ENCODE results near the gene CRACR2B.

CRACR2B gene

GRCh38 chr11:794766-795633, 32.7 kb upstream of the CRACR2B start:
- no peak for DNase-seq

GRCh38 chr11:795634-796564, 31.8 kb upstream of the CRACR2B start:
- peak; percentile 48 for DNase-seq

GRCh38 chr11:796565-797295, 31.0 kb upstream of the CRACR2B start:
- no peak for DNase-seq

DNA sequence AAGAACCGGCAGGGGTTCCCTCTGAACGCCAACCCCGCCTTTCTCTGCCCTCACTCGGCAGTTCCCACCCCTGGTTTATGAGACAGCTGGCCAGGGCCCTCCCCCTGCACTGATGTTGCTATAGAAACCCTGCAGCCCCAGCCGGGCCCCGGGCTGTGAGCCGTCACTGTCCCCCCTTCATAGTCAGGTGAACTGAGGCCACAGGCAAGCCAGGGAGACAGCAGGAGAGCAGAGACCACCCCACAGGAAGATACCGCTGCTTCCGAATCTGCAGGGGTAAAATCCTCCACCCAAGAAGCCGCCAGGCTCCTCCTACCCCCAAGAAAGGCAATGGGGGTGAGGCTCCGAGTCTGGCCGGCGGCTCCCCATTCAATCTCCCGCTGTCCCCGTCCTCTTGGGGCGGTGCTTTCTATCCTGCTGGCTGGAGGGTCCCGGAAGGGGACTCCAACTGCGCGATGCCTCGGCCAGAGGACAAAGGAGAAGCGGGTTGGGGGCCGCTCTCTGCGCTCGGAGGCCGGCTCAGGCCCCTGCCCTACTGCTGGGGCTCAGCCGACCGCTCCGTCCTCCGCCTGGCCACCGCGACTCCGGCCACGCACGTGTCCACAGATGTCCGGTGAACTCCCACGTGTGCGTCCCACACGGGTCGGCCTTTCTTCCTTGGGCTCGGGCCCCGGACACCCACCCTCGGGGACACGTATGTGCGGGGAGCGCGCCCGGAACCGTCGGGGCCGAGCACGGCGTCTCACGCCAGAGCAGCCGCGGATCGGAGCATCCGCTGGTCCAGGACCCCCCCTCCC, 30.2 kb upstream of the CRACR2B start:
- DNase-seq: peak; percentile 77

DNA sequence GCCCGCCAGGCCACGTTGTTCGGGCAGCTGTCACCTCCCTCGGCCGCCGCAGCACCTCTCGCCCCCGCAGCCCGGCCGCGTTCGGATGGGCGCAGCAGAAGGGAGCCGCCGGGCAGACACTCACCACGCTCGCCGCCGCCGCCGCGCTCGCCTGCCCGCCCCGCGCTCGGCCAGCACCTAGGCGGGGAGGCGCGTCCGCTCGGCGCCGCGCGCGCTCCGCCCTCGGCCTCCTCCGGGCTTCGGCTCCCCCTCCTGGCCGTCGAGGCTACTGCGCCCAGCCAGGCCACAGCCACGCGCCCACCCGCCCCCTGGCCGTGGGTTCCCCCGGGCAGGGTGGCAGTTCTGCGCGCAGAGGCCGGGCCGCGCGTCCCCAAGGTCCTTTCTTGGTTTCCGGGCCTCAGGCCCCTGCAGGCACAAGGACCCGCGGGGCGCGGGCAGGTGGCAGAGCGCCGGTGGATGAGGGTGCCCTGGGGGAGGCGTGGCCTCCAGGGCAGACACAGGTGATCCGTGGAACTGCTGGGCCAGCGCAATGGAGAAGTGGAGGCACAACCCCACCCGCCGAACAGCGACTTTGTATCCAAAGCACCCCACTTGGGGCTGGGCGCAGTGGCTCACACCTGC, 29.5 kb upstream of the CRACR2B start, which contains the start of gene SLC25A22:
SLC25A22 (minus strand) TSS at position 189 of the 621 bp plus-strand sequence. CDS start 3,275 bp downstream, outside the sequence.
- peak; percentile 77 for DNase-seq

DNA sequence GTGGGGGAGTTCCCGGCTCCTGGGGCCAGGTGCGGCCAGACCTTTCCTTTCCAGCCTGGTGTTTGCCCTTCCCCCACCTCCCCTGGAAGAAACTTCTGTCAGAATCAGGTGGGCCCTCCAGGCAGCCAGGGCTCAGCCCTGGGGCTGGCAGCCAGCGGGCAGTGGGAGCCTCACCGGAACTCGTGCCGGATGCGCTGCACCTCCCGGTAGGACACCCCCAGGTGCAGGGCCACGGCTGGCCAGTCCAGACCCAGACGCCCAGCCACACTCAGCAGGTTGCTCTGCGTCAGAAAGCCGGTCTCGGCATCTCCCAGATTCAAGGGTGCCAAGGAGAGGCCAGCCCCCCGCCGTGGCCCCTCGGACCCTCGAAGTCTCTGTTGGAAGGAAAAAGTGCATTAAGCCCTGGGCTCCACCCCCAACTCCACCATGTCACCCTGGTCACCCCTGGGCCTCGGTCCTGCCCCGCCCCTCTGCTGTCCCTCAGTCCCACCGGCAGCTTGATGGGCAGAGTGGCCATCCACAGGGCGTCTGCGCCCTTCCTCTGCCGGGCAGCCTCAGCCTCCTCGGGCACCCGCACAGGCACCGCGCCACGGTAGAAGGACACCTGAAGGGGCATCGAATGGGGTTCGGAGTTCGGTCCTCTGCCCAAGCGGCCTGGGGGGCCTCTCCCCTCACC, 27.9 kb upstream of the CRACR2B start:
- DNase-seq: no peak

DNA sequence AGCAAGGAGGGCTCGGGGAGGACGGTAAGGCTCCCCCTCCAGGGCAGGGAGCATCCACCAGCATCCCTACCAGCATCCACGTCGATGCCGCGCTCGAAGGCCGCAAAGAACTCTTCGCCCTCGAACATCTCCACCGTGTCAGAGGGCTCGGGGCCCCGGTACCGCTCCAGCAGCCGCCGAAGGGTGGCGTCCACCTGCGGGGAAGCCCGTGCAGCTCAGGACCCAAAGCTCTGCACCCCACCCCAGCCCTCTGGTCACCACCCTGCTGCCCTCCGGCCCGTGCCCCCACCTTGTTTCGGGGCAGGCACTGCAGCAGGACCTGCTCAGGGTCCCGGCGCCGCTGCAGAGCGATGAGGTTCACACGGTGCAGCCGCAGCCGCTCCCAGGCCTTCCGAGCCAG, 27.2 kb upstream of the CRACR2B start:
- no peak for DNase-seq

DNA sequence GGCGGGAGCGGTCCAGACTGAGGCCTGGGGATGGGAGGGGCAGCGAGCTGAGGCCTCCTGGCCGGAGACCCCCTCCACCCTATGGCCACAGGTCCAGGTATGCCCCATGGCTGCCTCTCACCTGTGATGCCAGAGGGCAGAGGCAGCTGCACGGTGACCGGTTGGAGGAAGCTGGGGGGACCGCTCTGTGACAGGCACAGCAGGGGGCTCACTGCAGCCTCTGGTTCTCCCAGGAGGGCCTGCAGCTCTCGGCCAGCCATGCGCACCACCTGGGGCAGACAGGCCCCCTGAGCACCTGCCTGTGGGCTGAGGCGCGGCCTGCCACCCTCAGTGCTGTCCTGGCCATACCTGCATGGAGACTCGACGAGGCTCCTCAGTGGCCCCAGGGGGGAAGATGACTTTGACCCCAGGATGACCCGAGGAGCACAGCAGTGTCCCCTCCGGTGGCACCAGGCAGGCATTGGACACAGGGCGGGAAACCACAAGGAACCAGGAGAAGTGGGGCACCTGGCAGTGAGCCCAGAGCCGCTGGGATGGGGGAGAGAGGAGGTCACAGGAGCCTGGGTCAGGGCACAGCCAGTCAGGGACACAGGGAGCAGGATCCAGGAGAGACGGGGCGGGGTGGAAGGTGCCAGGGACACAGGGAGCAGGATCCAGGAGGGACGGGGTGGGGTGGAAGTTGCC, 26.5 kb upstream of the CRACR2B start:
- DNase-seq: no peak

DNA sequence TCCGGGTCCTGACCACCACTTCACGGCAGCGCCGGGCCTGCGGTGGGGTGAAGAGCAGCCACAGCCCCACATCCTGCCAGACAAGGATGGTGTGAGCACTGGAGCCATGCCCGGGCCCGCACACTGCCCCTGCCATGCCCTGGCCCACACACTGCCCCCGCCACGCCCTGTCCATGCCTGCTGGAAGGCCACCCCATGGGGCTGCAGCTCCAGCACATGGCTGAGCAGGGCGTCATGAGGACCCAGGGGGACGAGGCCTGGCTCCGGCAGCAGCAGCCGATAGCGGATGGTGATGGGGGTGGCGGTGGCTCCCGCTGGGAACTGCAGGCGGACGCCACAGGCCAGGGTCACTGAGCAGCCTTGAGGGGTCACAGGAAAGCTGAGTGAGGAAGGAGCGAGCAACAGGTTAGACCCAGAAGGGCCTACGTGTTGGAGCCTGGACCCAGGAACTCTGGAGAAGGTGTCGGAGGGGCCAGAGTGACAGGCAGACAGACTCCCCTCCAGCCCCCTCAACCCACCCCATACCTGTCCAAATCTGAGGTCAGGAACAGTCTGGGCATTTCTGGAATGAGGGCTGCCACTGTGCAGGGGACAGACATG, 25.6 kb upstream of the CRACR2B start:
- DNase-seq: no peak

GRCh38 chr11:802693-803466, 24.8 kb upstream of the CRACR2B start:
- no peak for DNase-seq

DNA sequence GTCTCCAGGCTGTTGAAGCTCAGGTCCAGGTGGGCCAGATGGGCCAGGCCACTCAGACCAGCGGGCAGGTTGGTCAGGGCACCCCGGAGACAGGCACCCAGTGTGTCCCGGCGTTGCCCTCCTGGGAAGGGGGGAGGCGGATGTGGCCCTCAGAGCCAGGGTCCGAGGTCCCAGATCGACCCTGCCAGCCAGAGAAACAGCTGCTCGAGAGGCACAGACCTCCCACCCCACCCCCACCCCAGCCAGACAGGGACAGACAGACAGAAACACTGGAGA, 24.3 kb upstream of the CRACR2B start:
- DNase-seq: no peak

GRCh38 chr11:803770-804598, 23.7 kb upstream of the CRACR2B start:
- no peak for DNase-seq

DNA sequence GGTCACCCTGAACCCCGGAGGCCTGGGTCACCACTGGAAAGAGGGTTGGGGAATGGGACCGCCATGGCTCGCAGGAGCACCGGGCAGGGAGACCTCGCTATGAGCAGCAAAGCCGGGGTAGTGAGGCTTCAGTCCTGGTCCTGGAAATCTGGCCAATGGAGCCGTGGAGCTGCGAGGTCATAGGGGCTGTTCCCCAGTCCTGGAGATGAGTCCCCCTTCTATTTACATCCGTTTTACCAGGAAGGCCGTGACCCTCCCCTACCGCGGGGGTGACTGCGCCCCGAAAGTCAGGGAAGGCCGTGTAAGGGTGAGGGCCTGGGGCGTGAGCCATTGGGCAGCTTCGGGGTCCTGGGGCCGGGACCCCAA, 23.1 kb upstream of the CRACR2B start:
- DNase-seq: no peak

DNA sequence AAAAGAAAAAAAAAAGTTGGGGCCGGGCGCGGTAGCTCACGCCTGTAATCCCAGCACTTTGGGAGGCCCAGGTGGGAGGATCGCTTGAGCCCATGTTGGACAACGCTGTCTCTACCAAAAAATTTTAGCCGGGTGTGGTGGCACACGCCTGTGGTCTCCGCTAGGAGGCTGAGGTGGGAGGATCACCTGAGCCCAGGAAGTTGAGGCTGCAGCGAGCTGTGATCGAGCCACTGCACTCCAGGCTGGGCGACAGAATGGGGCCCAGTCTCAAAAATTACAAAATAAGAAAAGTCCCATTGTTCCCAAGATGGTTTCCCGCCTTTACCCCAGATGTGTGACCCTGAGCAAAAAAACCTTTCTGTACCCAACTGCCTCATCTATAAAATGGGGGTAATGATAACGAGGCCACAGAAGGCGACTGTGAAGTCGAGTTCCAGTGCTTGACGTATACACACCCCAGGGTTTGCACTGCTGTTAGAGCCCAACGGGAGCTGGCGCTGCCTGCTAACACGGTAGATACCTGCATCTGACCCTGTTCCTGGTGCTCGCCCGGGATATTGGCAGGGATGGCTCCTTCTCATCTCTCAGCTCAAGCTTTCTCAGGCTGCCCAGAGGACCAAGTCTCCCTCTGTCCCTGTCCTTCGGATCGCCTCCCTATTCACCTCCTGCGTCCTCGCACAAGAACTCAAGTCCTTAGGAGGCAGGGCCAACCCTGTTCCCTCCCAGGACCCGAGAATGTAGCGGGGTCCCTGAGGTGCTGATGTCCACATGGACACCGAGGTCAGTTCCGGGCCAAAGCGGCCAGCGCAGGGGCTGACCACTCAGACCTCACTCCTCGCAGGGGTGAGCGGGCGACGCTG, 19.1 kb upstream of the CRACR2B start:
- peak; percentile 78 for DNase-seq

DNA sequence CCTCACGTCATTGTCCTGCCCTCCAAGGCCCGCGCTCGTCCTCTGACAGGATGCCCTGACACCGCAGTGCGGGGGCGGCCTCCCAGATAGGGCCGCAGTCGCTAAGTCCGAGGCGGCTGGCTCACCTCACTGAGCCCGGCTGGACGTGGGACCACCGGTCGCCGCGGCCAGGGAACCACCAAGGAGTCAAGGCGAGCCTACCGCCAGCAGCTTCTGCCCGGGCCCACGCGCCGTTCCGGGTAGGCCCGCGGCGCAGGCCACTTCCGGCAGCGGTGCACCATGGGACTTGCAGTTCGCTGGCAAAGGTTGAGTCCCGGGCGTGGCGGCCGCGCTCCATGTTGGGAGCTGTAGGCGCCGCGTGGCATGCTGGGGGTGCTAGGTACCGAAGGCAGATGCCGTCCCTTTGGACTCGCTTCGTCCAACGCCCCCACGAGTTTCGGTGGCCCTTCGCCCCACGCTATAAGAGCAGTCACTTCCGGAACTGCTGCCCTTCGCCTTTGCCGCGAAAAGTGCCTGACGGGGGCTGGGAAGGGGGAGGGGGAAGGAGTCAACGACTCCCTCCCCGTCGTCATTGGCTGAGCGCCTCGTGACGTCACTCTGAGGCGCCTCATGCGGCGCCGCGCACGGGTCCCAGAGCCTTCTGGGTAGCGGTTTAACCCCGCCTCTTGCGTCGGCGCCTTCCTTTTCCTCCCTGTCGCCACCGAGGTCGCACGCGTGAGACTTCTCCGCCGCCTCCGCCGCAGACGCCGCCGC, 18.3 kb upstream of the CRACR2B start, which contains the start of gene RPLP2:
RPLP2 (plus strand) TSS at position 681 of the 753 bp plus-strand sequence. CDS start 268 bp downstream, outside the sequence.
- DNase-seq: peak; percentile 98

GRCh38 chr11:810040-810567, 17.6 kb upstream of the CRACR2B start:
- no peak for DNase-seq
